NCI-H146 treated with DMSO at 0.1 percent for 48 hours (cell line): Measurements from ENCODE around the gene GAS6.

ENCODE experiments used
- DNase-seq: peaks from one replicate; lab custom pipeline; 2025; ENCODE audit not compliant: unreplicated experiment; lab: John Stamatoyannopoulos, UW

Gene GAS6

GRCh38 chr13:113822266-113822665, 41.6 kb downstream of the GAS6 start:
- DNase-seq, result no peak

GRCh38 chr13:113821847-113822246, 42.0 kb downstream of the GAS6 start:
- no peak for DNase-seq

GRCh38 chr13:113820813-113821651, 42.8 kb downstream of the GAS6 start:
- DNase-seq, result no peak

- DNase-seq, result no peak
Observed at GRCh38 chr13:113819731-113820715, 43.9 kb downstream of the GAS6 start.

- no peak for DNase-seq
Observed at GRCh38 chr13:113819341-113819730, 44.5 kb downstream of the GAS6 start.

GRCh38 chr13:113818700-113819295, 45.1 kb downstream of the GAS6 start:
- DNase-seq, result no peak

- no peak for DNase-seq
Observed at GRCh38 chr13:113817860-113818691, 45.8 kb downstream of the GAS6 start.

GRCh38 chr13:113816946-113817859, 46.7 kb downstream of the GAS6 start:
- peak; percentile 67 for DNase-seq

- no peak for DNase-seq
Observed at GRCh38 chr13:113816254-113816929, 47.5 kb downstream of the GAS6 start.

GRCh38 chr13:113815151-113816058, 48.5 kb downstream of the GAS6 start:
- DNase-seq, result no peak

- DNase-seq, result no peak
Observed at GRCh38 chr13:113814435-113814821, 49.4 kb downstream of the GAS6 start.

- no peak for DNase-seq
Observed at GRCh38 chr13:113813749-113814434, 50.0 kb downstream of the GAS6 start.

GRCh38 chr13:113813070-113813748, 50.7 kb downstream of the GAS6 start:
- DNase-seq, result no peak

GRCh38 chr13:113812178-113813040, 51.5 kb downstream of the GAS6 start:
- no peak for DNase-seq

GRCh38 chr13:113811081-113811928, 52.6 kb downstream of the GAS6 start:
- DNase-seq, result no peak
